CD4-positive, alpha-beta T cell treated with Interleukin-1 beta for 1 hour (primary cell): ENCODE data around the gene HIRA.
"Not testable (repeated sequence)": the region's sequence is repeated elsewhere in the genome, so short reads cannot be mapped to it uniquely, and the experiment has no call there.

ENCODE experiments used
- DNase-seq, 2 donors: peaks; one replicate each; pipeline ENCODE4 v3.0.0-alpha.2; 2020 to 2022

The HIRA gene

DNA sequence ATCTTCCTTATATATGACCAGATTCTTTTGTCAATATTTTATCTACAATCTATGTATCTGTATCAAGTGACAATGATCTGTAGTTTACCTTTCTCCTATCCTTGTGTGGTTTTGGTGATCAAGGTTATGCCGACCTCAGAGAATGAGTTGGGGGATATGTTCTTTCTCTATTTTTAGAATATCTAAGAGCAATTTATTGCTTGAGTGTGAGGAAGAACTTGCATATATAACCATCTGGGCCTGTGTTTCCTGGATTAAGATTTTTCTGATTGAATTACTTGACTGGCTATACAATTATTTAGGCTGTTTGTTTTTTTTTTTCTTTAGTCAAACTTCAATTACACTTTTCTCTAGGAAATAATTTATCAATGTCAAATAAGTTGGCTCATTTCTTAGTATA is 30.0 kb upstream of the HIRA start:
- no peak for DNase-seq

DNA sequence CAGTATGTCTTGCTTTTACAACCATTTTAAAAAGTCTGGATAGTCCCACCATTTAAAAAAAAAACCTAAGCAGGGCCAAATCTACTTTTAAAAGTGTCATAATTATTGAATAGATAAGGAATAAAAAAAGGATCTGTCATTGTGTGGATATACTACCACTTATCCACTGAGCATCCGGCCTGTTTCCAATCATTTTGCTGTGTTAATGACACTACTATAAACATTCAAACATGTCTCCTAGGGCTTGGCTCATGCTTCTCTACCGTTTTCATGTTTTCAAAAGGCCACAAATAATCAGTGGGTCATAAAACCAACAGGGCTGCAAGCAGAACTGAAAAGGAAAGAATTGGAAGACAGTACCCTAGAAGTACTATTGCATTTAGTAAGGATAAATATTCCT is 28.5 kb upstream of the HIRA start:
- DNase-seq: no peak

DNA sequence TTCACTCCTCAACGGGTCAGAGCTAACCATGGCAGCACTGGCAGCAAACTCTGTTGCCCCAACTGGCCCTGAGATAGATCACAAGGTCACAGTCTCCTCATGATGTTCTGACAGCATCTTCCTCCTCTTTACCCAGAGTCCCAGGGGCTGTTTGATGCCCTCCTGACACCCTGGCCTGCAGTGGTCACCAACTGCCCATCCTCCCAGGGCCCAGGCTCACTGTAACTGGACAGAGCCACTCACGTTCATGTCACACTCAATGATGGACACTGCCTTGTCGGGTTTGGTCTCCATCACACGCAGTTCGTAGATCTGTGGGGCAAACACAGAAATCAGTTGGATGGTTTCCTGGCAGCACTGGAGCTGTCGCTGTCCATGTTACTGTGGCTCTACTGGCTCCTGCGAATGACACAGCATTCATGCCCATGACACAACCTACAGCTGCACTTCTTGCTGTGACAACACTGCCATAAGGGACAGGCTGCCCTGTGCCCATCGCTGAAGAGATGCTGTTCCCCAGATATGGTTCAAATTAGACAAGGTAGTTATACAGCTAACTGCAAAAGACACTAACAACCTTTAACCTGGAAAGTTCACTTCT is 26.4 kb upstream of the HIRA start:
- no peak for DNase-seq

DNA sequence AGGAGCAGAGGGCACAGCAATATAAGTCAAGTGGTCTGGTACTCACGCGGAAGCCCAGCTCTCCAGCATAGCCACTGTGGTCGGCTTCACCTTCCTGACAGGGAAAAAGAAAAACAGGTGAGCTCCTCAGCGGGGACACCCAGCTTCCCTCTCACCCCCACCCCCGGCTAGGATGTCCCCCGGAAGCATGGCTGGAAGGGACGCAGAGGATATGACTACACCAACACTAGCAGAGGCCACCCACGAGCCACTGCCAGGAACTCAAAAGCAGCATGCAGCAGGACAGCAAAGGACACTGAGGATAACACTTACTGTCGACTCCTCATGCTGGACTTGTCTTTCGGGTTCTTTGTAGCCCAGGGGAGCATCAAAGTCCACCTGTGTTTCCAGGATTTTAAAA is 25.0 kb upstream of the HIRA start:
- DNase-seq: no peak

DNA sequence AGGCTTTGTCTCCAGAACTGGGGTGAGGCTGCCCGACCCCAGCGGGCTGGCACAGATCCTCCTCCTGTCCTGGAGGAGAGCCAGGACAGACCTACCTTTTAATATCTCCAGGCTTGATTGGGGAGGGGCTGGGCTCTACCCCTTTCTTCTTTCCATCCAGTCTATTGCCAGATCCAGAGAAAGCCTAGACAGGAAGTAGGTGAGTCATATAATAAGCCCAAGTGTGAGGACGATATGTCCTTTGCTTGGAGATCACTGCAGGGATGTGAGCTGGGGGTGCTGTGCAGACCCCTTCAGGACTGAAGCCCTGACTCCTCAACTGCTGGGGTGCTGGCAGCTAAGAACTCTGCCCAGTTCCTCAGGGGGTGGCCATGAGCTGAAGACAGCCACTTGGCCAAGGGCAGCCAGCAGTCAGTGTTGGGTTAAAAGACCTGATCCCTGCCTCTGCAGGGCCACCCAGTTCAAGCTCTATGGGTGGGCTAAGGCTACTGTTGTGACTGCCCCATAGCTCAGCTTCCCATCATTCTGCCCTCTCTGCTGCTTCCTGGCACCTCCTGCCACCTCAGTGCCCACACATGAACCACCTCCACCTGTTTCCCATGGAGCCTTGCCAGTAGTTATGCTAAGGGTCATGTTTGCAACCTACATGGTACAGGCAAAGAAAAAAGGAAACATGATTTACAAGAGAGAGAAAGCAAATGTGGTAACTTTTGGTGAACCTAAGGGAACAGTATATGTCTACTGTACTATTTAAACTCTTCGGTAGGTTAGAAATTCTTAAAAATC is 24.2 kb upstream of the HIRA start:
- DNase-seq: no peak

DNA sequence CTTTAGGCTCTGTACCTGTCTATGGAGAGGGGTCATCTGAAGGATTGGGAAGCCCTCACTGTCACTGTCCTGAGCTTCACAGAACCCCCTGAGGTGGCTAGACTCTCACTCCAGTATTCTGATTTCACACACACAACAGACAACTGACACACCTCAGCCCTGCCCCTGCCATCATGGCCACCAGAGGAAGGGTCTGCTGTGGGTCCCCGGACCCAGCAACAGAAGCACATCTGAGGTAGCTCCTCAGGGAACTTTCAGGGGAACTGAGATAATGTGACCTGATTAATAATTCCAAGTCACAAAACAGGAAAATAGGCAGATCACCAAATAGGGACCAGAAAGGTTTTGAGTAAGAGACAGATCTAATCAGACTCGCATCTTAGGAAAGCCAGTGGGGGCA is 23.5 kb upstream of the HIRA start:
- DNase-seq: no peak

DNA sequence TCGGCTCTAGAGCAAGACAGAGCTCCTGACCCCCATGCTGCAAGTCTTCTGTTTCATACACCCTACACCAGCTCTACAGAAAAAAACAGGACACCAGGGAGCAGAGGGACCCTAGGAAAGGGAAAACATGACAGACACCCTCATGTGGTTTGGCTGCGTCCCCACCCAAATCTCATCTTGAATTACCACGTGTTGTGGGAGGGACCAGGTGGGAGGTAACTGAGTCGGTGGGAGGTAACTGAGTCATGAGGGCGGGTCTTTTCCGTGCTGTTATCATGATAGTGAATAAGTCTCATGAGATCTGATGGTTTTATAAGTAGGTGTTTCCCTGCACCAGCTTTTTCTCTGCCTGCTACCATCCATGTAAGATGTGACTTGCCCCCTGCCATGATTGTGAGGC is 22.6 kb upstream of the HIRA start:
- DNase-seq: no peak

DNA sequence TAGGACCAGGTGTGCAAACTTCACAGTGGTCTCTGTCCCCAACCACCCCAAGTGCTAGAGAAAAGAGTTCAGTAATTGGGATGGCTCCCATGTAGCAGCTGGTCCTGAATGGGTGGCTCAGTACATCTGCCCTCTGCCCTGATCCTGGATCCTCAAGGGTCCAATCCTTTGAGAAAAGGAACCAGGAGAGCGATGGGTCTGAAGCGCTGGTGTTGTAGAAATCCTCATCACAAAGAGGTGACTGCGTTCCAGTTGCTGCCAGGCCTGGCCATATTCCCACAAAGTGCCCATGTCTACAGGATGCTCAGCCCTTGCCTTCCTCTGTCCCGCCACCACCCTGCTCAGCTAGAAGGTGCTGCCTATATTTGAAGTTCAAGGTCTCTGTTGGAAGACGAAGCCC is 22.2 kb upstream of the HIRA start:
- DNase-seq: no peak

DNA sequence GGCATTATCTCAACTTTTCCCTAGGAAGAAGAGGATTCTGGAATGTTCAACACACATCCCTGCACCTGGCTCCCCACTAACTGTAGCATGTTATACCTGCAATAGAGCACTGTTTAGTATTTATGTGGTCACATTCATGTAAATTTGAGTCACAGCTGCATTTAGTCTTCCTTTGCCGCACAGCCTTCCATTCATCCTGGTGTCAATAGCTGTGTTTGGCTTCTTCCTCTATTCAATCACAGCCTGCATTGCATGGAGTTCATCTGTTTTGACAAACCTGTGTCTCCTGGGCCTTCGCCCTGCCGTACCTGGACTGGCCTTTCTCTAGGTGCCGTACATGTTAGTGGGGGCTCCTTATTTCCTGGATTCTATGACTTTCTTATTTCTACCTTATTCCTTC is 20.0 kb upstream of the HIRA start:
- no peak for DNase-seq

DNA sequence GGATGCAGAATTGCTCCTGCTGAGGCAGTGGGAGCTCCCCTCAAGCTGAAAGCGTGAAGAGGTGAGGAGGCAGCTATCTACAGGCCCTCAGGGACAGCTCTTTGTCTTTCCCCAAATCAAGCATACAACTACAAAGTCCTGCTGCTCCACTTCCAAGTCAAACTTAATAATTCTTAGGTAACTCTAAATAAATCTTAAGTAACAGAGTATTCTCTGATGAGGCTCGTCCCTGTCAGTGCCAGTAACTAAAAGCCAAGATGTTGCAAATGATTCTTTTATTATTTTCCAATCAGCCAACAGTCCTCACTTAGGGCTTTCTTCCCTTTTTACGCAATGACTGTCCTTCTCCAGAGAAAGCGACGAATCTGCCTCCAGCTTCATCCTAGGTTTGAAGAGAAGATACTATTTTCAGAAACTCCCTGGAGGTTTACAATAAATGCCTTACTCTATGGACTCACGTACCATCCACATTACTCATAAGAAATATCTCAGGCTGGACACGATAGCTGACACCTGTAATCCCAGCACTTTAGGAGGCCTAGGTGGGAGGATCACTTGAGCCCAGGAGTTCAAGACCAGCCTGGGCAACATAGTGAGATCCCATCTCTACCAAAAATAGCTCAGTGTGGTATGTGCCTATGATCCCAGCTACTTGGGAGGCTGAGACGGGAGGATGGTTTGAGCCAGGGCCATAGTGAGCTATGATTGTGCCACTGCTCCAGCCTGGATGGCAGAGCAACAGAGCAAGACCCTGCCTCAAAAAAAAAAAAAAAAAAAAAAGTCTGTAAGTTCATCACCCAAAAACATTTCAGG is 19.0 kb upstream of the HIRA start:
- DNase-seq: no peak

DNA sequence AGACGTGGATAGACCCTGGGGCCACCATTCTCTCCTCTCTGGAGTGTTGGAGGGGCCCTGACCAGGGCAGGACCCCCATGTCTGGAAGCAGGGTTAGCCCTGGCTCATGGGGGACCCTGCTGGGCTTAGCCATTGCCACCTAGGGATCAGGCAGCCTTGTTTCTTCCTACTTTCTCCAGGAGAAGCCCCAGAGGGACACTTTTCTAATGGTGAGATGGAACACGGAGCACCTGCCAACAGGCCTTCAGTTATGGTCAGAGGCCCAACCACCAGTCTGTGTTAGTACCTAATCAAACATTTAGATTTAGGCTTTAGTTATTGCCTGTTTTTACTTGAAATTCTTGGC is 17.9 kb upstream of the HIRA start:
- DNase-seq: no peak

DNA sequence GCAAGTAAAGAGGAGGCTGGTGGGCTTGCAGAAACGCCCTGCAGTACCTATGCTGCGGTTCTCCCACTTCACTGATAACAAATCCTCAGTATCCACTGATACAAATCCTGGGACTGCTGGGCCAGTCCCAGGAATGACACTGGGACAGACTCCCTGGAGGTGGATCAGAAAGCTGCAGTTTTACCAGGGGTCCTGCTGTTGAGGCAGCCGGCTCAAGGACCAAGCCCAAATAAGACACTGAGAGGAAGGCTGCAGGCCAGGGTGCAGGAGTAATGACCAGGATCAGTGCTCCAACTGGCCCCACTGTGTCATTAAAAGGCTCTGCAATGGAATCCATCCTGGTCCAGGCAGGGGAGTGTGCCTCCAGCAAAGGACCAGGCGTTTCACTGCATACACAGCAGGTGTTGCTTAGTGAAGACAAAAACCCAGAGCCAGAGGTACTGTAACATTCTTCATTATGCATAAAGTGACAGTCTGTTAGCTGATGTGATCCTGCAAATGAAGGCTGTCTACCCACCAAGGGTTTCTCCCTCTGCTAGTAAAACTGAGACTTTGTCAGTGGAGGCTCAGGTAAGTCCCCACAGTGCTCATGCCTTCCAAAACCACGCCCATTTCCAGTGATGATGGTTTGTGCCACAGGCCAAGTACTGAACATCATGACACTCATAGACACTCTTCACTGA is 17.3 kb upstream of the HIRA start:
- peak in 1 of 2 donors; percentile 8 for DNase-seq

DNA sequence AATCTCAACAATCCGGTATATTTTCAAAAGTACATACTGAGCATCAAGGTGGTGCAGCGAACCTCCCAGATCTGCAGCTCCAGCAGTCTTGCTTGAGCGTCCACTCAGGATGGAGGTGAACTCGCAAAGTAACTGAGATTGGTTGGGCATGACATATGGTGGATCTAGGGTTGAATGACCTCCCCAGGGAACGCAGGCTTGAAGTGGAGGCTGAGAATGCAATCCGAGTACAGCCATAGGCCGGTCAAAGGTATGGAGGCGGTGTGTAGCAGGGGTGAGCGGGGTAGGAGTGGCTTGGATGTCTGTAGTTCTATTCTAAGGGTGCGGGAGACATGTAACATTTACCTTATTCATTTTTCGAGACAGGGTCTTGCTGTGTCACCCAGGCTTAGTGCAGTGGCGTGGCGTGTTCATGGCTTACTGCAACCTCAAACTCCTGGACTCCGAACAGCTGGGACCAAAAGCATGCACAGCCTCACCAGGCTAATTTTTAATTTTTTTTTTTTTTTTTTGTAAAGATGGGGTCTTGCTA is 16.6 kb upstream of the HIRA start:
- DNase-seq: peak; percentile 18 to 46

DNA sequence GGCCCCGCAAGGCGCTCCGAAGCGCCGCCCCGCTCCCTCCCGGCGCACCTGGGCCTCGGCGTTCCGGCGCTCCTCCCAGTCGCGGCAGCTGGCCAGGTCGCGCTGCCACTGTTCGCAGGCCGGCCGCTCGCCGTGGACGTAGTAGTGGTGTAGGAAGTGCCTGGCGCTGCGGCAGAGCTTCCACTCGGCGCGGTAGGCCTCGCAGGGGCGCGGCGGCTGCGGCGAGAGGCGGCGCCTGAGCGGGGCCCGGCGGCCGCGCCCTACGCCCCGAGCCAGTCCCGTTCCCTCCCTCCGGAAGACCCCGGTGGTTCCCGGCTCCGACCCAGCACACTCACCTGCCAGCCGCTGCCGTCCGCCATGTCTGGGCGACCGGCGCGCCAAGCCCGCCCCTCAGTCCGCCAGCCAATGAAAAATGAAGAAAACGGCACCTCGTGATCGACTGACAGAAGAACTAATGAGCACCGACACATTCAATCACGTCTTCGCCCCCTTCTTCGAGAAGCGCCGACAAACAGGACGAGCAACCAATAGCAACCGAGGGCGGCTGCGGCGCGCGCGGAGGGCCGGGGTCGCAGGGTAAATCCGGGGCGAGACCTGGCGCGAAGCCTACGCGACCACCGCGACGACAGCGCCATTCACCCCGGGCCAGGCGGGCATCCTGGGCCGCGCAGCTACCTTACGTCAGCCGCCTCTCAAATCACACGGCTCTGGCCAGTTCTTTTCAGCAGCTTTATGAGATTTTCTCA is 16.0 kb upstream of the HIRA start, which contains the start of gene C22orf39:
Gene C22orf39 (minus strand): TSS at position 382 of the 746 bp plus-strand sequence. CDS start 23 bp downstream, at position 359.
- DNase-seq: peak; percentile 92 to 95

DNA sequence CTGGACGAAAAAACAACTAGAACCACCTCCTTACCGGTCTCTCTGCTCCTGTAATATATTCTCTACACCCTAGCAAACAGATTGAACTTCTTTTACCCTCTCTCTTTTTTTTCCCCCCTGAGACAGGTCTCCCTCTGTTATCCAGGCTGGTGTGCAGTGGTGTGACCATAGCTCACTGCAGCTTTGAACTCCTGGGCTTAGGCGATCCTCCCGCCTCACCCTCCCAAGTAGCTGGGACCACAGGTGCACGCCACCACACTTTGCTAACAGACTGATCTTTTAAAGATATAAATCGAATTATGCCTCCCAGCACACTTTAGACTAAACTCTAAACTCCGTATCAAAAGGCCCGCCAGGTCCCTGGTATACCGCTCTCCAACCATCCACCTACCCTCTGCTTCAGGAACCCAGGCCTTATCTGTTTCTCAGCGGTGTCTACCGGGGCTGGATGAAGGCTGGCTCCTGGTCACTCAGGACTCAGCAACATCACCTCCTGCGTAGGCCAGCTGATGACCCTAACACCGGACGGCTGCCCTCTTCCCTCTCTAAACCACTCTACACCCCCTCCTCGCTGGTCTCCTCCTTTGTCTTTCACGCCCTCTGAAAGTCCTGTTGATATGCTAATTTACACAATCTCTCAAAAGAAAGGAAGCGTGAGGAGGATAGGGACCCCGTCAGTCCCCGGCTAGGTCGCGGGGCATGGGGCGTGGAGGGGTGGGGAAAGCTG is 15.2 kb upstream of the HIRA start:
- no peak for DNase-seq

DNA sequence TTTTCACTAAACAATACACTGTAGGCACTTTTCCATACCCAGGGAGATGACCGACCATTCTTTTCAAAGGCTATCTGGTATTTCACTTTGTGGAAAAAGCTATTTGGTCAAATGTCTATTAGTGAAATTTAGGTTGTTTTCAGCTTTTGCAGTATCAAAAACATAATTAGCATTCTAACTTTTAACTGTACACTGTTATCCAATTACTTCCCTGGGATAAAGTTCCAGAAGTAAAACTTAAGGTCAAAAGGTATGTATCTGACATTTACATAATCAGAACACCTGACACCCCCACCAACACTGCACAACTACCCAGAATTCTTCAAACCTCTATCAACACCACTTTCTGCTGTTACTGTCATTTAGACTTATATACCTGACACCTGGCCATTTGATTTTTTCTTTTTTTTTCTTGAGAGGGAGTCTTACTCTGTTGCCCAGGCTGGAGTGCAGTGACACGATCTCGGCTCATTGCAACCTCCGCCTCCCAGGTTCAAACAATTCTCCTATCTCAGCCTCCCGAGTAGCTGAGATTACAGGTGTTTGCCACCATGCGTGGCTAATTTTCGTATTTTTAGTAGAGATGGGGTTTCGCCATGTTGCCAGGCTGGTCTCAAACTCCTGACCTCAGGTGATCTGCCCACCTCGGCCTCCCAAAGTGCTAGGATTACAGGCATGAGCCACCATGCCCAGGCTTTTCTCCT is 13.9 kb upstream of the HIRA start:
- DNase-seq: not testable (repeated sequence)

DNA sequence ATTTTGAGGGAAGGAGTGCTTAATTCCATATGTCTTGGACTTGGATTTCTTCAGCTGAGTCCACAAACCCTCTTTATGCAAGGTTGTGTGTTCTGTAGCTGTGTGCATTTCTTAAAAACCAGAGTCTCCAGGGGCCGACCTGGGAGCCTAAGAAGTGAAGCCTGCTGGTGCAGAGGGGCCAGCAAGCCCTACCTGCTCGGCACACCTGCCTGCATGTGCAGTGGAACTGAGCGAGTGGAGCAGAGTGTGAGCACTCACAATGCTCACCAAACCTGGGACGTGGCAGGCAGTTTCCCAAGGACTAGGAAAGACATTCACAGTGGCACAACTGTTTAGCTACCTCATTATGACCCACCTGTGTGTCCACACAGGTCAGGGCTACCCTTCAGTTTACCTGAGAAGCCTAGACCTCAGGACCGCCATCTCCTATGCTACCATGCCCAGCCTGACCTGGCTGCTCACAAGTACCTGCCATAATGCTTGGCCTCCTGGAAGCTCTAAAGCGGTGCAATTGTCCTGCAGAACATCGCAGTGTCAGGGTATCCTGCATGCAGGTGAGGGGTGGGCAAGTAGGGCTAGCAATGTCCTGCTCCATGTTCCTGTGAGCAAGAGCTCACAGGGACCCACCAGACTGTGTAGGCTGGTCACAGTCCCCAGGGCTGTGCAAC is 12.1 kb upstream of the HIRA start:
- no peak for DNase-seq

DNA sequence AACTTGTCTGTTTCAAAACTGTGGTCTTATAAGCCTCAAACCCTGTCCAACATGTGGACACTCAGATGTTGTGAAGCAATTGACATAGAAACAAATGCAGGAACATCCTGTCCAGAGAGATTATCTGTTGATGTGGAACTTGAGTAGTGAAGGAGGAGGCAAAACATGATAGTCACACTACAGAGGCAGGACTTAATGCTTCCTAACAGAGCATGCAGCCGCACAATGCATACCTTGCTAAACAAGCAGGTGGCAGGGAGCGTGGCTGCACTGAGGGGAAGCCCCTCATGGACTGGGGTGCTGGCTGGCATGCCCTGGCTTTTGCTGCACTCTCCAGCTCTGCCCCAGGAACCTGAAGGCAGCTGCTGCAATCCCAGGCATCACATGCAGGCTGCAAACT is 10.6 kb upstream of the HIRA start:
- DNase-seq: no peak

DNA sequence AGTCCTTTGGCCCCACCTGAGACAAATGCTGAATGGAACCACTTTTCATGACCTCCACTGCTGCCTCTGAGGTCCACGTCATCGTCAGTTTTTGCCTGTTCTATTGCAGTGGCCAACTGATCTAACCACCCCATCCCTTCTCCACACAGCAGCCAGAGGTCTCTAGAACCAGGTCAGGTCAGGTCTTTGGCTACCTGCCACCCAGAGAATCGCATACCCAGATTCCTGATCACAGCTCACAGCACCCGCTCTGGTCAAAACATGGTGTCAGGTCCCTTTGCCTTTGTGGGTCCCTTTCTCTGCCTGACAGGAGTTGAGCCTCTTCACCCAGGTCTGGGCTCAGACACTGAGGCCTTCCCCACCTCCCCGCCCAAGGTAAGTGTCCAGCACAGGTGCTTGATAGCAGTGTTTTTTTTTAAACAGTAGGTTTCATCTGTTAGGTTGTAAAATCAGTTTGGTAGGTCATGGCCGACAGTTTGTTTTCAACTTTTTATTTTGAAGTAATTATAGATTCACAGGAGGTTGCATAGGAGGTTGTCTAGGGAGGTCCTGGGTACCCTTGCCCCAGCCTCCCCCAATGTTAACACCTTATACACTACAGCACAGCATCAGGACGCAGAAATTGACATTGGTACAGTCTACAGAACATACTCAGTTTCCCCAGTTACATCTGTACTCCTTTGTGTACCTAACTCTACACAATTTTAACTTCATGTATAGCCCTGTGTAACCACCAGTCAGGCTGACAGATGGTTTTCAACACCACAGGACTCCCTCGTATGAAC is 9.1 kb upstream of the HIRA start:
- no peak for DNase-seq

DNA sequence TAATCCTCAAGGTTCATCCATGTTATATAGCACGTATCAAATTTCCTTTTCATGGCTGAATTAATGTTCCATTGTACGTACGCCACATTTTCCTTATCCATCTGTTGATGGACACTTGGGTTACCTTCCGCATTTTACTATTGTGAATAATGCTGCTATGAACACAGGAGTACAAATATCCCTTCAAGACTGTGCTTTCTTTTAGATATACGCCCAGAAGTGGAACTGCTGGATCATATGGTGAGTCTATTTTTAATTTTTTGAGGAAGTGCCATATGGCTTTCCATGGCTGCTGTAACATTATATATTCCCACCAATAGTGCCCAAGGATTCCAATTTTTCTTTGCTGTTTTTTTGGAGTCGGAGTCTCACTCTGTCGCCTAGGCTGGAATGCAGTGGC is 6.8 kb upstream of the HIRA start:
- DNase-seq: no peak
